Stimulated activated naive CD8-positive, alpha-beta T cell treated with anti-CD3 and anti-CD28 coated beads, Interleukin-15, Interleukin-2, amounts not matched to agents 100 ng/mL and 50 ng/mL, for 24 hours (primary cell): ENCODE measurements around the gene TMEM151A.
A peak's percentile ranks its signal among the peaks of the same experiment; 100 is the strongest.
"Not testable (repeated sequence)": the region's sequence is repeated elsewhere in the genome, so short reads cannot be mapped to it uniquely, and the experiment has no call there.

Source experiments
- H3K27ac Mint-ChIP-seq: one replicate; pipeline ENCODE4 v1.8.0; 2021; ENCODE audit warnings: mild to moderate bottlenecking, mixed read lengths
- H3K27me3 Mint-ChIP-seq: one replicate; pipeline ENCODE4 v1.8.0; 2021; ENCODE audit warnings: mixed read lengths
- H3K36me3 Mint-ChIP-seq: one replicate; pipeline ENCODE4 v1.8.0; 2021; ENCODE audit warnings: low read depth, mixed read lengths
- H3K4me1 Mint-ChIP-seq: one replicate; pipeline ENCODE4 v1.8.0; 2021; ENCODE audit warnings: low read depth, mixed read lengths
- H3K4me3 Mint-ChIP-seq: one replicate; pipeline ENCODE4 v1.8.0; 2021; ENCODE audit warnings: mild to moderate bottlenecking, mixed read lengths
- H3K9me3 Mint-ChIP-seq: one replicate; pipeline ENCODE4 v1.8.0; 2021; ENCODE audit warnings: mixed read lengths

The TMEM151A gene

DNA sequence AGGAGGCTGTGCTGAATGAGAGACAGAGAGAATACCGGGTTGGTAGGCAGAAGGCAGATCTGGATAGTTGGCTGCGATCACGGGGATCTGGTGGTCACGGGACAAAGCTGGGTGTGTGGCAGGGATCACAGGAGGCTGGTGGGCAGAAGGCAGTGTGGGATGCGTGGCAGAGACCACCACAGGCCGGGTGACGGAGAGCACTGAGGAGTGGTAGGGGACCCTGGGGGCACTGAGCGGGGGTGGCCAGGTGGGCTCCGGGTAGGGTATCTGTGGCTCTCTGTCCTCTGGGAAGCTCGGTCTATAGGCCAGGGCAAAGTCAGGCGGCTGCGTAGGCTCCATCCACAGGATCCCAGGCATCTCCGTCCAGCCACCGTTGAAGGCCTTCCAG is 23.8 kb downstream of the TMEM151A start:
- Mint-ChIP-seq H3K4me1 (peaks cover 65% of the 10 kb centered on the region), H3K36me3 (no peaks in the 10 kb centered on the region), H3K27me3 (no peaks in the 10 kb centered on the region), H3K9me3 (no peaks in the 10 kb centered on the region), H3K4me3 (peak overlapping the region; percentile 70), H3K27ac (peak overlapping the region; percentile 89)

GRCh38 chr11:66315921-66316811 is 24.5 kb downstream of the TMEM151A start:
- Mint-ChIP-seq H3K27ac (peak overlapping the region; percentile 89), H3K27me3 (no peaks in the 10 kb centered on the region), H3K4me1 (peaks cover 65% of the 10 kb centered on the region), H3K4me3 (peak overlapping the region; percentile 70), H3K36me3 (no peaks in the 10 kb centered on the region), H3K9me3 (no peaks in the 10 kb centered on the region)

- no peaks in the 10 kb centered on the region for H3K27me3 Mint-ChIP-seq
- H3K9me3 Mint-ChIP-seq = no peaks in the 10 kb centered on the region
- H3K4me1 Mint-ChIP-seq = peaks cover 63% of the 10 kb centered on the region
- H3K36me3 Mint-ChIP-seq = no peaks in the 10 kb centered on the region
- peak within 1 kb of the TSS; percentile 97 for H3K27ac Mint-ChIP-seq
- peak within 1 kb of the TSS; percentile 71 for H3K4me3 Mint-ChIP-seq
Observed at GRCh38 chr11:66316849-66317251, 25.2 kb downstream of the TMEM151A start, which contains the start of gene CD248. Gene CD248, minus strand, starts transcription at chr11:66317044. Its CDS starts 17 bp downstream, at chr11:66317027.

DNA sequence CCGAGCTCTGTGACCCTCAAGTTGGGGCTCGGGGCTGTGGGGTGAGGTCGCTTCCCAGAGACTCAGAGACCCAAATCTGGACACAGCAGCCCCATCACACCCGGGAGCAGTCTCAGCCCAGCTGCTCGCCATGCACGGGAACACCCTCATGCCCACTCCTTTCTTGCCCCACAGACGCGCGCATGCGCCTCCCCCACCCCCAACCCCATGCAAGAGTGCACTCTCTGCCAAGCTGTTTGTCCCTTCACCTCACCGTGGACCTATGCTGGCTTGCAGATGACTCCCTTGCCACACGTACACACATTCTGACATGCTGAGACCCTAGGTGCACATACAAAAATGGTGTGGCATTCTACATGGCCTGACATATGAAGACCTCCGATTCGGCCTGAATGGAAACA is 25.6 kb downstream of the TMEM151A start:
- peak overlapping the region; percentile 71 for H3K4me3 Mint-ChIP-seq
- H3K36me3 Mint-ChIP-seq = no peaks in the 10 kb centered on the region
- no peaks in the 10 kb centered on the region for H3K27me3 Mint-ChIP-seq
- peaks cover 60% of the 10 kb centered on the region for H3K4me1 Mint-ChIP-seq
- no peaks in the 10 kb centered on the region for H3K9me3 Mint-ChIP-seq
- H3K27ac Mint-ChIP-seq = peak overlapping the region; percentile 97

GRCh38 chr11:66317723-66318599 is 26.3 kb downstream of the TMEM151A start:
- H3K27ac Mint-ChIP-seq = peak overlapping the region; percentile 97
- H3K4me1 Mint-ChIP-seq = peaks cover 59% of the 10 kb centered on the region
- no peaks in the 10 kb centered on the region for H3K36me3 Mint-ChIP-seq
- no peaks in the 10 kb centered on the region for H3K27me3 Mint-ChIP-seq
- no peaks in the 10 kb centered on the region for H3K9me3 Mint-ChIP-seq
- H3K4me3 Mint-ChIP-seq = peak overlapping the region; percentile 71

DNA sequence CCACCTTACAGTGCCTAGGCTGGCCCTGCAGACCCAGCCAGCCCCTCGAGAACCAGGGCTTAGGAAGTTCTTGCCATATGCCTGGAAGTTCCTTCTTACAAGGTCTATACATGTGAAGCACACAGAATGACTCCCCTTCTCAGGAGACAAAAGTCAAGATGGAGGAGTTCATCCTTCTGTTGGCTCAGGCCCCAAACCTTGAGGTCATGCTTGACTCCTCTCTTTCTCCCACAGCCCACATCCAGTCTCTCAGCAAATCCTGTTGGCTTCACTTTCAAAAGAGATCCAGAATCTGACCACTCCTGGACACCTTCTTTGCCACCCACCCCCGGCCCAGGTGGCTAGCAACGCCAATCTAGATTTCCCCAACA is 26.9 kb downstream of the TMEM151A start:
- peak overlapping the region; percentile 17 for H3K4me3 Mint-ChIP-seq
- H3K36me3 Mint-ChIP-seq = no peaks in the 10 kb centered on the region
- H3K27ac Mint-ChIP-seq = peak overlapping the region; percentile 85
- peaks cover 64% of the 10 kb centered on the region for H3K4me1 Mint-ChIP-seq
- no peaks in the 10 kb centered on the region for H3K9me3 Mint-ChIP-seq
- no peaks in the 10 kb centered on the region for H3K27me3 Mint-ChIP-seq

GRCh38 chr11:66320289-66320688 is 28.6 kb downstream of the TMEM151A start:
- peaks cover 47% of the 10 kb centered on the region for H3K4me1 Mint-ChIP-seq
- not testable (repeated sequence) for H3K27ac Mint-ChIP-seq, H3K4me3 Mint-ChIP-seq, H3K27me3 Mint-ChIP-seq, H3K9me3 Mint-ChIP-seq, H3K36me3 Mint-ChIP-seq

DNA sequence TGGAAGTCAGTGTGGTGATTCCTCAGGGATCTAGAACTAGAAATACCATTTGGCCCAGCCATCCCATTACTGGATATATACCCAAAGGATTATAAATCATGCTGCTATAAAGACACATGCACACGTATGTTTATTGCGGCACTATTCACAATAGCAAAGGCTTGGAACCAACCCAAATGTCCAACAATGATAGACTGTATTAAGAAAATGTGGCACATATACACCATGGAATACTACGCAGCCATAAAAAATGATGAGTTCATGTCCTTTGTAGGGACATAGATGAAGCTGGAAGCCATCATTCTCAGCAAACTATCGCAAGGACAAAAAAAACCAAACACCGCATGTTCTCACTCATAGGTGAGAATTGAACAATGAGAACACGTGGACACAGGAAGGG is 29.1 kb downstream of the TMEM151A start:
- not testable (repeated sequence) for H3K9me3 Mint-ChIP-seq, H3K27me3 Mint-ChIP-seq, H3K4me3 Mint-ChIP-seq, H3K36me3 Mint-ChIP-seq, H3K27ac Mint-ChIP-seq
- H3K4me1 Mint-ChIP-seq = peaks cover 46% of the 10 kb centered on the region

DNA sequence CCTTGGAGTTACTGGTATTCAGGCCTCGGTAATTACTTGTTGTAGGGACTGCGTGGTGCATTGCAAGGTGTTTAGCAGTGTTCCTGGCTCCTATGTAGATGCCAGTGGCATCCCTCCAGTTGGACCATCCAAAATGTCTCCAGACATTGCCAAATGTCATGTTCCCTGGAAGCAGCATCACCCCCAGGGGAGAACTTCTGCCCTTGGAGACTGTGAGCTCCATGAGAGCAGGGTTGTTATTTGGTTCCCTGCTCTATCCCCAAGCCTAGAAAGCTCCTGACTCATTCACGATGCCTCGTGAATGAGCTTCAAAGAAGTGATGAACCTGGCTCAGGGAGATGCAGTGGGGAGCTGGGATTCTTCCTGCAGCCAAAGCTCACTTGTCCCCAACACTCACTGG is 29.9 kb downstream of the TMEM151A start:
- no peaks in the 10 kb centered on the region for H3K9me3 Mint-ChIP-seq
- no peaks in the 10 kb centered on the region for H3K36me3 Mint-ChIP-seq
- H3K27me3 Mint-ChIP-seq = no peaks in the 10 kb centered on the region
- peaks cover 48% of the 10 kb centered on the region for H3K4me1 Mint-ChIP-seq
- no peak overlapping the region for H3K4me3 Mint-ChIP-seq
- H3K27ac Mint-ChIP-seq = no peak overlapping the region

- H3K36me3 Mint-ChIP-seq = no peaks in the 10 kb centered on the region
- H3K27ac Mint-ChIP-seq = no peak overlapping the region
- H3K9me3 Mint-ChIP-seq = no peaks in the 10 kb centered on the region
- peaks cover 50% of the 10 kb centered on the region for H3K4me1 Mint-ChIP-seq
- no peak overlapping the region for H3K4me3 Mint-ChIP-seq
- H3K27me3 Mint-ChIP-seq = no peaks in the 10 kb centered on the region
Observed at GRCh38 chr11:66322732-66323427, 31.2 kb downstream of the TMEM151A start.

DNA sequence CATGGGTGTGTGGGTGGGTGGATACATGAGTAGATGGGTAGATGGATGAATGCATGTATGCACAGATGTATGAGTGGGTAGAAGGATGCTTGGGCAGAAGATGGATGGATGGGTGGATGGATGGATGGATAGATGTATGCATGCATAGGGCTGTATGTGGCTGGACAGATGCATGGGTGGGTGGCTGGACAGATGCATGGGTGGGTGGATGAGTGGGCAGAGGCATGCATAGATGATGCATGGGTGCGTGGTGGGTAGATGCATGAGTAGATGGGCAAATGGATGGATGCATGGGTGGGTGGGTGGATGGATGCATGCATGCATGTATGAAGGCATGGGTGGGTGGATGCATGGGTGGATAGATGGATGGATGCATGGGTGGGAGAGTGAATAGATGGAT is 32.0 kb downstream of the TMEM151A start:
- no peak overlapping the region for H3K27ac Mint-ChIP-seq

DNA sequence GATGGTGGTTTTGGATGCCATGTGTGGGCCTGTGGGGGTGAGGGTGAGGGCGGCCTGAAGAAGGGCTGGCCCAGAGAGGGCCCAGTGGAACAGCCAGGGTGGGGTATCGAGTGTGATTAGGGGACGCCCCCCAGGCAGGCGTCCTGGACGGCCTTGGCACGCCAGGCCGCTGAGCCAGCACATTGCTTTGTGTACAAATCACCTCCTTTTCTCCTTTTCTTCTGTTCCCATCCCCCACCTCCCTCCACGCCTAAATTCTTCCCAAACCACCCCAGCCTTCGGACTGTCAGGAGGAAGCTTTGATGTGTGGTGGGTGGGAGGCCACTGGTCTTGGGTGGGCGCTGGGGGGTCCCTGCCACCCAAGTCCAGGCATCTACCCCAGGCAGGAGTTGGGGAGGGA is 33.0 kb downstream of the TMEM151A start:
- Mint-ChIP-seq H3K4me1 (peaks cover 50% of the 10 kb centered on the region), H3K27me3 (no peaks in the 10 kb centered on the region), H3K9me3 (no peaks in the 10 kb centered on the region), H3K4me3 (no peak overlapping the region), H3K36me3 (no peaks in the 10 kb centered on the region), H3K27ac (no peak overlapping the region)

More for the DNA sequence above, 32.0 kb downstream of the TMEM151A start:
- Mint-ChIP-seq H3K27me3 (no peaks in the 10 kb centered on the region), H3K4me1 (peaks cover 50% of the 10 kb centered on the region), H3K9me3 (no peaks in the 10 kb centered on the region), H3K4me3 (no peak overlapping the region), H3K36me3 (no peaks in the 10 kb centered on the region)

DNA sequence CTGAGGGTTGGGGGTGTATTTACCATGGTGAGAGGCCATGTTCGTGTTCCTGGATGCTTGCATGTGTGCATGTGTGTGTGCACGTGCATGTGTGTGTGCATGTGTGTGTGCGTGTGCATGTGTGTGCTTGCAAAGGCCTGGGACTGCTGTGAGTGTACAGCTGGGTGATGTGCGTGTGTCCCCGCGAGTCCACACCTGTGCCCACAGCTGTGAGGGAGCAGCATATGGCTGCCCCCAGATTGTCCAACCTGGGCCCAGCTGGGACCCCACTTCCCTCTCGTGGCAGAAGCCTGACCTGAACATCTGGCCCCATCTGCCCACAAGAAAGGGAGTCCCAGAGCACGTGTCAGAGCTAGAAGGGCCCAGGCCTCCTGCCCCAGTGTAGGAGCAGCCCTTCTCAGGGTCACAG is 33.6 kb downstream of the TMEM151A start:
- no peaks in the 10 kb centered on the region for H3K27me3 Mint-ChIP-seq
- H3K36me3 Mint-ChIP-seq = no peaks in the 10 kb centered on the region
- H3K4me3 Mint-ChIP-seq = no peak overlapping the region
- H3K27ac Mint-ChIP-seq = no peak overlapping the region
- H3K4me1 Mint-ChIP-seq = peaks cover 46% of the 10 kb centered on the region
- no peaks in the 10 kb centered on the region for H3K9me3 Mint-ChIP-seq

DNA sequence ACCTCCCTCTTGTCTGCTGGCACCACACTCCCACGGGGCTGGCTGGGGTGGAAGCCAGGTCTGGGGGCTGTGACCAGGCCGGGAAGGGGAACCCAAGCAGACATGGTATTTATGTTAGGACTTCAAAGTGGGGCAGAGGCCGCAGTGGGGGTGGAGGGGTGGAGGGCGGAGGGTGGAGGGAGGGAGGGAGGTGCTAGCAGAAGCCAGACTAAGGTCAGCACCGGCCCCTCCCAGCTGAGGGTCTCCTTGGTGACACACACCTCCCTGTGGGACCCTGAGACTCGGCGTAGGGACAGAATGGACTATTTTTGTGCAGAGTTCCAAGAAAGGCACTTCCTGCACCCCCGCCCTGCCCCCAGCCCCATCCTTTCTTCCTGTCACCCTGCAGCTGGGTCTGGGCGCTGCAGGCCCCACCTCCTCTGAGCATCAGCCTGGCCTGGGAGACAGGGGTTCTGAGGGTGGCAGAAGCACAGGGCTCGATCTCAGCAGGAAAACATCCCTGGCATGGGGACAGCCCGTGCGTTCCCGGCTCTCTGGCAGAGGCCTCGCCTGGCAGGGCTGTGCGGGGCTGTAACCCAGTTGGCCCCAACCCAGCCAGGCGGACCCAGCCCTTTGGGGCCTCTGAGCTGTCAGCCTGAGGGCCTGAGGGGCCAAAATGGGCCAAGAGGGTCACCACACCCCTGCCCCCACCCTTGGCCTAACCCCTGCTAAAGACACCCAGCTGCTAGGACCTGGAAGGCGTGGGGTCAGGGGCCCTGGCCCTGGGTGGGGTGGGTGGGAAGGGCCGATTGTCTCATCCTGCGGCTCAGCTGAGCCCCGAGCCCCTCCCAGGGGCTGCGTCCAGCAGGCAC is 34.8 kb downstream of the TMEM151A start:
- Mint-ChIP-seq H3K4me1 (peaks cover 46% of the 10 kb centered on the region), H3K36me3 (no peaks in the 10 kb centered on the region), H3K27me3 (no peaks in the 10 kb centered on the region), H3K27ac (peak overlapping the region; percentile 13), H3K9me3 (no peaks in the 10 kb centered on the region), H3K4me3 (no peak overlapping the region)
